ENCODE data around the gene ACTRT2.

The ACTRT2 gene

GRCh38 chr1:3069491-3070308, 48.4 kb downstream of the ACTRT2 start:
- no peak for DNase-seq

- DNase-seq: no peak
Observed at GRCh38 chr1:3070309-3070643, 49.0 kb downstream of the ACTRT2 start.

- DNase-seq: no peak
Observed at GRCh38 chr1:3070644-3071564, 49.6 kb downstream of the ACTRT2 start.

- no peak for DNase-seq
Observed at GRCh38 chr1:3071565-3072390, 50.5 kb downstream of the ACTRT2 start.

All from inflammatory macrophage (primary cell).